Gastroesophageal sphincter (tissue), 3 donors: Measurements from ENCODE around the gene PIAS1.

ENCODE experiments used
- CTCF ChIP-seq, 4 experiments: fragments of 200-600 bp in 2 of 4; fragments of 450-650 bp in 2 of 4; sonication (generic) in 1 of 4; IDR thresholded peaks; one replicate each; pipeline ENCODE4 v1.5.1; 2017 to 2019; ENCODE audit warnings: antibody characterized with exemption in 4 of 4, mild to moderate bottlenecking in 2 of 4, moderate library complexity in 2 of 4
- POLR2A ChIP-seq, 2 donors: fragments of 450-650 bp; IDR thresholded peaks; one replicate each; pipeline ENCODE4 v1.6.1; 2017; ENCODE audit warnings: antibody characterized with exemption in 2 of 2, mild to moderate bottlenecking in 2 of 2, moderate library complexity in 1 of 2
- POLR2AphosphoS5 ChIP-seq: sonication (generic); formaldehyde crosslinking; IDR thresholded peaks from one replicate; pipeline ENCODE4 v1.6.1; 2017; ENCODE audit warnings: antibody characterized with exemption

DNA sequence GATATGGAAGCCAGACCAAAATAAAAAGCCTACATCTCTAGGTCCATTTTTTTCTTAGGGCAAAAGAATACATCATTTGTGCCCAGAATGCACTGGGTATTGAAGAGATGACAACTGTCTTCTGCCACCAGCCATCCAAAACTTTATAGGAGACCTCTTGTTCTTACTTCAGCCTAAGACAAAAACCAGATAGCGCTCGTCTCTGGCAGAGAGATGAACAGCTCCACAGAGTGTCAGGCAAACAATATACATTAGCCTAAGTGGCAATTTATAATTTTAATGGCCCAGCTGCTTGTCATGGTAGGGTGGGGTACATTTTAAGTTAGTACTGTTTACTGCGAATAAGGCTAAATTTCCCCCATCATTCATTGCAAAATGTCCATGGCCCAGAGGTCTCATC lies 38.9 kb upstream of the PIAS1 start:
- TF ChIP-seq CTCF (IDR thresholded peaks at IDR 0.05): no peak
- no peak for TF ChIP-seq POLR2A (IDR thresholded peaks at IDR 0.05)
- no peak for TF ChIP-seq POLR2AphosphoS5
